Colonic mucosa (tissue), 4 donors: ENCODE data around the gene EFNA3. TPM values are rescaled to one million over a fixed set of nuclear protein-coding genes. Genes with fewer than 3 reads are reported as not detected.

ENCODE experiments used
- DNase-seq: peaks from one replicate; pipeline ENCODE4 v3.0.0-alpha.2; 2020
- H3K27ac ChIP-seq: fragments of 200-600 bp; one replicate; pipeline ENCODE4 v1.8.0; 2021
- H3K27me3 ChIP-seq: fragments of 200-600 bp; one replicate; pipeline ENCODE4 v1.8.0; 2021
- H3K36me3 ChIP-seq: fragments of 200-600 bp; one replicate; pipeline ENCODE4 v1.8.0; 2021
- H3K4me1 ChIP-seq: fragments of 200-600 bp; one replicate; pipeline ENCODE4 v1.8.0; 2021; ENCODE audit warnings: mild to moderate bottlenecking
- H3K4me3 ChIP-seq: fragments of 200-600 bp; one replicate; pipeline ENCODE4 v1.8.0; 2021
- H3K9ac ChIP-seq, 2 donors: one replicate each; pipeline ENCODE4 v1.7.0; 2013; ENCODE audit warnings: control low read depth in 2 of 2, low read depth in 2 of 2, low read length in 2 of 2
- H3K9me3 ChIP-seq: fragments of 200-600 bp; one replicate; pipeline ENCODE4 v1.8.0; 2021
- intact Hi-C: fragments of 100-400 bp; cut with DNase I; formaldehyde crosslinking; loops from one replicate; pipeline ENCODE4 v1.14.1; 2022
- total RNA-seq, 2 donors: library from RNA; stranded (reverse); fragmentation: NEBNext Ultra II Directional in 1 of 2; extraction: Animal tissue kit (Norgen Biotek cat#: 25700) in 1 of 2; gene quantifications; one replicate each; pipeline ENCODE4 v1.2.1, GENCODE V29; 2021
- TF ChIP-seq, protein P1 (sequence below): fragments of 200-600 bp; IDR thresholded peaks from one replicate; pipeline ENCODE4 v1.8.0; 2022; ENCODE audit warnings: antibody characterized with exemption, mild to moderate bottlenecking
- donor health status: healthy.
- donor health status: DM: no; HTN: no; CAD: no.
- donor health status: DM: no; HTN: no; CAD: no.

EFNA3 gene
- total RNA-seq, 2 donors from 2014 or later, result 12.7 to 21.4 TPM

DNA sequence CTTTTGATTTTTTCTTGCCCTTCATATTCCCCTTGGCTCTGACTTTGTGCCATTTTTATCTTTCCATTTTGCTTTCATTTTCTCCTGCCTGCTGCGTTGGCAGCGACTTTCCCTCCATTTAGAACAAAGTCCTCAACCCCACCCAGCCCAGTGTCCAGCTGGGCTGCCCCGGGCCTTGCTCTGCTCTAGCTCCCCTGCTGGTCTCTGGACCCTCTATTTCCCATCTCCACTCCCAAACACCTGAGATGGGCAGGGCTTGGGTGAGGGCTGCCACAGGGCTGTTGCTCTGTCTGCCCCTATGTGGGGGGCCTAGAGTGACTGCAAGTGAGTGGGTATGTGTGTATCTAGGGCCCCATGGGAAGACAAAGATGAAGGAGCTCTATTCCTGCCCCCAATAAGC lies 34.8 kb upstream of the EFNA3 start:
- peaks cover 10% of the 10 kb centered on the region for H3K4me1 ChIP-seq
- H3K9ac ChIP-seq, result peak overlapping the region in 1 of 2 donors; percentile 67
- no peaks in the 10 kb centered on the region for H3K36me3 ChIP-seq
- DNase-seq, result peak; percentile 68
- H3K4me3 ChIP-seq, result no peak overlapping the region
- H3K27ac ChIP-seq, result peak overlapping the region; percentile 76
- no peaks in the 10 kb centered on the region for H3K9me3 ChIP-seq
- TF ChIP-seq, protein P1, sequence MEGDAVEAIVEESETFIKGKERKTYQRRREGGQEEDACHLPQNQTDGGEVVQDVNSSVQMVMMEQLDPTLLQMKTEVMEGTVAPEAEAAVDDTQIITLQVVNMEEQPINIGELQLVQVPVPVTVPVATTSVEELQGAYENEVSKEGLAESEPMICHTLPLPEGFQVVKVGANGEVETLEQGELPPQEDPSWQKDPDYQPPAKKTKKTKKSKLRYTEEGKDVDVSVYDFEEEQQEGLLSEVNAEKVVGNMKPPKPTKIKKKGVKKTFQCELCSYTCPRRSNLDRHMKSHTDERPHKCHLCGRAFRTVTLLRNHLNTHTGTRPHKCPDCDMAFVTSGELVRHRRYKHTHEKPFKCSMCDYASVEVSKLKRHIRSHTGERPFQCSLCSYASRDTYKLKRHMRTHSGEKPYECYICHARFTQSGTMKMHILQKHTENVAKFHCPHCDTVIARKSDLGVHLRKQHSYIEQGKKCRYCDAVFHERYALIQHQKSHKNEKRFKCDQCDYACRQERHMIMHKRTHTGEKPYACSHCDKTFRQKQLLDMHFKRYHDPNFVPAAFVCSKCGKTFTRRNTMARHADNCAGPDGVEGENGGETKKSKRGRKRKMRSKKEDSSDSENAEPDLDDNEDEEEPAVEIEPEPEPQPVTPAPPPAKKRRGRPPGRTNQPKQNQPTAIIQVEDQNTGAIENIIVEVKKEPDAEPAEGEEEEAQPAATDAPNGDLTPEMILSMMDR, result no peak
- intact Hi-C loops, result no loop called here
- H3K27me3 ChIP-seq, result no peaks in the 10 kb centered on the region

DNA sequence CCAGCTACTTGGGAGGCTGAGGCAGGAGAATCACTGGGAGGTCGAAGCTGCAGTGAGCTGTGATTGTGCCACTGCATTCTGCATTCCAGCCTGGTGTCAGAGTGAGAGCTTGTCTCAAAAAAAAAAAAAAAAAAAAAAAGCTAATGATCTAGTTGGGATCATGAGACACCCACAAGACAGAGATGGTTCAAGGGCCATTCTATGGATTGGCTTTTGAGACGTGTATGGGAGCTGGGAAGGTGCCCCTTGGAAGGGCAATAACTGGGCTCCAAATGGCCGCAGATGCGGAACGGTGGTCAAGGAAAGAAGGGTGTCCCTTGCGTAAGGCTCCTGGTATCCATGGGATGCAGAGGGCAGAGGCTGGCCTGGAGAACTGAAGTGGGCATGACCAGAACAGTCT lies 34.3 kb upstream of the EFNA3 start:
- peak overlapping the region; percentile 76 for H3K27ac ChIP-seq
- no peak for DNase-seq

DNA sequence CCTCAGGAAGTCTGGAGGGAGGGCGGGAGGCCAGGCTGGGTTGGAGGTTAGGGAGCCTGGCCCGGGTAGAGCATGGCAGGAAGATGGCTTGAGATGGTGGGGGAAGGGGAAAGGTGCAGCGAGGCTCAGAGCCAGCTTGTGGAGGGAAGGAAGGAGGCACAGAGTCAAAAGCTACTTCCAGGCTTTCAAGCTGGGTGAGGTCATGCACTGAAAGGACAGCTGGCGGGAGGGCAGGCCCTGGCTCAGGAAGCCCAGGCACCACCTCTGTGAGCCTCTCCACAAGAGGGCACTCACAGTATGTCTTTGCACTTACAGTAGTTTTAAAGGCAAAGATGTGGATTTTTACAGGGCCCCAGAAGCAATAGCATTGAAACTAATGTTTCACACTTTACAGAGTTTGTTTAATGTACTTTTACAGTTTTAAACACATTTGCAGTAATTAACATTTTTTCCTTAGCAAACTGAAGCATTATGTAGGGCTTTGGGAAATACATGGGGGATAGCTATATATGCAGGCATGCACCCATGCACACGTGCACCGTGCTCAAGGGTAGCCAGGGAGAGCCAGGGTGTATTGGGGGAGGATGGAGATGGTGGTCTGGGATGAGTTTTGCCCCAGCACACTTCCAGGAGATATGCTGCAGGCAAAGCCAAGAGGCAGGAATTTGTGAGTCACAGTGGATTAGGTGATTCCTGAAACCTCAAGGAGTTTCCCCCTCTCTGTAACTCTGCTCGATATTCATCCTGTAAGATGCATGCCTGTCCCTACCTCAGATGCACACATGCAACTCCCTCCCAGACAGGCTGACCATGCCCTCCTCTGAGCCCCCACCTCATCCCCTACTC lies 33.6 kb upstream of the EFNA3 start:
- Histone ChIP-seq H3K4me3 (no peak overlapping the region), H3K36me3 (no peaks in the 10 kb centered on the region), H3K27ac (peak overlapping the region; percentile 76), H3K4me1 (peaks cover 12% of the 10 kb centered on the region), H3K9ac (peak overlapping the region in 1 of 2 donors; percentile 67), H3K27me3 (no peaks in the 10 kb centered on the region), H3K9me3 (no peaks in the 10 kb centered on the region)
- peak; percentile 89 for DNase-seq
- intact Hi-C loops, result no loop called here
- TF ChIP-seq, protein P1, result peak; percentile 75

More for the DNA sequence above, 34.3 kb upstream of the EFNA3 start:
- Histone ChIP-seq H3K9me3 (no peaks in the 10 kb centered on the region), H3K9ac (peak overlapping the region in 1 of 2 donors; percentile 67), H3K27me3 (no peaks in the 10 kb centered on the region), H3K4me1 (peaks cover 7% of the 10 kb centered on the region), H3K36me3 (no peaks in the 10 kb centered on the region), H3K4me3 (no peak overlapping the region)
- intact Hi-C loops, result no loop called here
- TF ChIP-seq, protein P1, result no peak

DNA sequence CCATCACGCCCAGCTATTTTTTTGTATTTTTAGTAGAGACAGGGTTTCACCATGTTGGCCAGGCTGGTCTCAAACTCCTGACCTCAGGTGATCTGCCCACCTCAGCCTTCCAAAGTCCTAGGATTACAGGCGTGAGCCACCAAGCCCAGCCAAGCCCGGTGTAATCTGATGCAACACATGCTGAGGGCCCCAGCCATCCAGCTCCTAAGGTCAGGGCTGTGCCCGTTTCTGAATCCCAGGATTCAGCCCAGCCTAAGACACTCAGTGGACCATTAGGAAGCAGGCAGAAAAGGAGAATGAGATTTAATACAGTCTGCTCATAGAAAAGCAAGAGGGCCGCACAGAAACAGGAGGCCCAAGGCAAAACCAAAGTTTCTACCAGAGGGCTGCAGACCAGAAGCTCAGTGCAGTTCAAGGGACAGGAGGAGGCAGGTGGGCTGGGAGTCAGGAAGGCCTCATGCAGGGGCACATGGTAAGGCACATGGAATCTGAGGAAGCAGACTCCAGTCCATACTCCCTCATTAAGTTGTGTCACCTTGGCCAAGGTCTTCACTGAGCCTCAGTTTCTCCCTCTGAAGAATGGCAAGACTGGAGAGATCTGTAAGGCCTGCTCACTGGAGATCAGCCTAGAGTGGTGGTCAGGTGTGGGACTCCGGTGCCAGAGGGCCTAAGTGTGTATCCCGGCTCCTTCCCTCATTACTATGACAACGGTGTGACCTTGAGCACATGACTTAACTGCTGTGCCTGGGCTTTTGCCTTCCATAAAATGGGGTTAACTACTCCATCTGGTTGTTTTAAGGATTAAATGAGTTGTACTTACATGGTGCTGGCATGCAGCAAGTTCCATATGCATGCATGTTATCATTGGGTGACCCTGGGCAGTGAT lies 29.9 kb upstream of the EFNA3 start:
- peaks cover 18% of the 10 kb centered on the region for H3K4me1 ChIP-seq
- H3K27ac ChIP-seq, result no peak overlapping the region
- H3K9me3 ChIP-seq, result no peaks in the 10 kb centered on the region
- TF ChIP-seq, protein P1, result no peak
- peak overlapping the region in 1 of 2 donors; percentile 3 for H3K9ac ChIP-seq
- H3K4me3 ChIP-seq, result no peak overlapping the region
- no peaks in the 10 kb centered on the region for H3K36me3 ChIP-seq
- intact Hi-C loops, result no loop called here
- no peak for DNase-seq
- no peaks in the 10 kb centered on the region for H3K27me3 ChIP-seq
